ENCODE results near the gene PKNOX1. TPM values are rescaled to one million over a fixed set of nuclear protein-coding genes. Genes with fewer than 3 reads are reported as not detected.
A peak's percentile ranks its signal among the peaks of the same experiment; 100 is the strongest.

The PKNOX1 gene
- total and polyA plus RNA-seq, 9 of the 15 experiments (the other 6 are each of a cell fraction or from before 2014, with no cell fraction given), result 8.8 to 25.9 (median 13.2) TPM

DNA sequence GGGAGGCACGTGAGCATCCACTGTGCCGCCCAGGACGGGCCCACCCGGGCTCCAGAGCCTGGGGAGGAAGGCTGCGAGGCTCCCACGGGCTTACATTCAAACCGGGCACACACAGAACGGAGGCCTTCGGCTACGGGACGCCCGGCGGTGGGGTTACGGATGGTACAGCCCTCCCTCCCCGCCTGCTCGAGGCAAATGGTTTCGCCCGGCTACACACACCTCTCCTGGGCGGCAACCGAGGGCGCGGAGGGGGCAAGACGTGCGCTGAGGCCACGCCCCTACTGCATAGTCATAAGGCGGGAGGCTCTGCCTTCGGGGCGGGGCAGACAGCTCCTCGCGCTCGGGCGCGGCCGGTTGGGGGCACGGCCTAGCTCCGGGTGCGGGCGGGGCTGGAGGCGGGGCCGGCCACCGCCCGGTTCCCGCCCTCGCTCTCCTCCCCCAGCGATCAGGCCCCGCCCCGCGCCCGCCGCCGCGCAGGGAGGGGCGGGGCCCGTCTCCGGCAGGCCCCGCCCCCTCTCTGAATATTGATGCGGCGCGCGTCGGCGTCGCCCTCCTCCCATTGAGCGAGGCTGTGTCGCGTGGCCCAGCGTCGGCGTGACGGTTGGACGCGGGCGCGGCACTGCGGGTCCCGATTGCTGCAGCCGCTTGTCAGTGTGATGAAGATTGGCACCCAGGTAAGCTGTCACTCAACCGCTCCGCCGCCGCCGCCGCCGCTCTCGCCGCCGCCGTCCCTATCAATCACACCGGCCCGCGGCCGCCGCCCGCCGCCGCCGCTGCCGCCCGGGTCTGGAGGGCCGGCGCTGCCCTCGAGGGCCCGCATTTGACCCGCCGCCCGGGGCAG is at the start of gene PKNOX1 (continued):
- TF ChIP-seq NR0B1 (IDR thresholded peaks at IDR 0.05; ENCODE audit: partially characterized antibody) (no peak), BHLHE40 (IDR thresholded peaks at IDR 0.05; ENCODE audit: low read length) (peak; percentile 99), PRMT5 (CRISPR knock-in tag; IDR thresholded peaks at IDR 0.05) (0 out of 2 replicates have a peak, but pooled peaks have one; percentile 35), ZNF384 (IDR thresholded peaks at IDR 0.05; ENCODE audit: low read depth, low read length) (0 out of 2 replicates have a peak, but pooled peaks have one; percentile 4), CC2D1A (IDR thresholded peaks at IDR 0.05) (no peak), ZNF76 (CRISPR knock-in tag; IDR thresholded peaks at IDR 0.05; ENCODE audit: borderline replicate concordance) (no peak; the same call in 1 of the 2 replicates), DMBX1 (CRISPR knock-in tag; IDR thresholded peaks at IDR 0.05; ENCODE audit: borderline replicate concordance) (peak; percentile 77; the same call in 1 of the 2 replicates), NBN (IDR thresholded peaks at IDR 0.05; ENCODE audit: low read depth) (peak; percentile 61; the same call in 1 of the 2 replicates), IRF2 (CRISPR knock-in tag; IDR thresholded peaks at IDR 0.05) (no peak), MAFG (tag; conservative IDR thresholded peaks at IDR 0.05) (no peak), ZNF197 (CRISPR knock-in tag; IDR thresholded peaks at IDR 0.05; ENCODE audit: low read depth) (no peak), SMAD4 (CRISPR knock-in tag; conservative IDR thresholded peaks at IDR 0.05) (peak; percentile 33), BDP1 (IDR thresholded peaks at IDR 0.05; ENCODE audit: insufficient read depth, insufficient read length) (no peak), FOXM1 (IDR thresholded peaks at IDR 0.05; ENCODE audit: low read depth) (no peak), FOXM1 (CRISPR knock-in tag; IDR thresholded peaks at IDR 0.05; ENCODE audit: low read depth) (no peak), RAD21 (CRISPR knock-in tag; conservative IDR thresholded peaks at IDR 0.05 in 1 of 2, IDR thresholded peaks at IDR 0.05 in 1 of 2) (peak in 1 of 2 experiments; percentile 6; a peak in 1 of 4 replicates), ZNF518B (CRISPR knock-in tag; IDR thresholded peaks at IDR 0.05) (no peak), SIRT6 (IDR thresholded peaks at IDR 0.05; ENCODE audit: low read depth, low read length) (no peak)
- TF ChIP-seq, protein P1, sequence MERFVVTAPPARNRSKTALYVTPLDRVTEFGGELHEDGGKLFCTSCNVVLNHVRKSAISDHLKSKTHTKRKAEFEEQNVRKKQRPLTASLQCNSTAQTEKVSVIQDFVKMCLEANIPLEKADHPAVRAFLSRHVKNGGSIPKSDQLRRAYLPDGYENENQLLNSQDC (CRISPR knock-in tag; IDR thresholded peaks at IDR 0.05), result peak; percentile 84; the same call in 1 of the 2 replicates
- TF ChIP-seq, protein P2, sequence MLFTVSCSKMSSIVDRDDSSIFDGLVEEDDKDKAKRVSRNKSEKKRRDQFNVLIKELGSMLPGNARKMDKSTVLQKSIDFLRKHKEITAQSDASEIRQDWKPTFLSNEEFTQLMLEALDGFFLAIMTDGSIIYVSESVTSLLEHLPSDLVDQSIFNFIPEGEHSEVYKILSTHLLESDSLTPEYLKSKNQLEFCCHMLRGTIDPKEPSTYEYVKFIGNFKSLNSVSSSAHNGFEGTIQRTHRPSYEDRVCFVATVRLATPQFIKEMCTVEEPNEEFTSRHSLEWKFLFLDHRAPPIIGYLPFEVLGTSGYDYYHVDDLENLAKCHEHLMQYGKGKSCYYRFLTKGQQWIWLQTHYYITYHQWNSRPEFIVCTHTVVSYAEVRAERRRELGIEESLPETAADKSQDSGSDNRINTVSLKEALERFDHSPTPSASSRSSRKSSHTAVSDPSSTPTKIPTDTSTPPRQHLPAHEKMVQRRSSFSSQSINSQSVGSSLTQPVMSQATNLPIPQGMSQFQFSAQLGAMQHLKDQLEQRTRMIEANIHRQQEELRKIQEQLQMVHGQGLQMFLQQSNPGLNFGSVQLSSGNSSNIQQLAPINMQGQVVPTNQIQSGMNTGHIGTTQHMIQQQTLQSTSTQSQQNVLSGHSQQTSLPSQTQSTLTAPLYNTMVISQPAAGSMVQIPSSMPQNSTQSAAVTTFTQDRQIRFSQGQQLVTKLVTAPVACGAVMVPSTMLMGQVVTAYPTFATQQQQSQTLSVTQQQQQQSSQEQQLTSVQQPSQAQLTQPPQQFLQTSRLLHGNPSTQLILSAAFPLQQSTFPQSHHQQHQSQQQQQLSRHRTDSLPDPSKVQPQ (CRISPR knock-in tag; IDR thresholded peaks at IDR 0.05; ENCODE audit: borderline replicate concordance), result no peak

Measured in K562 (cell line).